Left ventricle myocardium inferior (tissue), 1 donor: Measurements from ENCODE around the gene PPFIBP2. TPM values are rescaled to one million over a fixed set of nuclear protein-coding genes. Genes with fewer than 3 reads are reported as not detected.

Experiments
- DNase-seq: peaks from one replicate; pipeline ENCODE4 v3.0.0-alpha.2; 2020
- H3K27ac ChIP-seq: fragments of 200-600 bp; replicated peaks from 2 replicates; pipeline ENCODE4 v1.8.0; 2021
- H3K27me3 ChIP-seq: fragments of 200-600 bp; 2 replicates; pipeline ENCODE4 v1.8.0; 2021; ENCODE audit warnings: low read depth
- H3K36me3 ChIP-seq: fragments of 200-600 bp; 2 replicates; pipeline ENCODE4 v1.8.0; 2021
- H3K4me1 ChIP-seq: fragments of 200-600 bp; 2 replicates; pipeline ENCODE4 v1.8.0; 2021
- H3K4me3 ChIP-seq: fragments of 200-600 bp; 2 replicates; pipeline ENCODE4 v1.8.0; 2021; ENCODE audit warnings: mild to moderate bottlenecking, moderate library complexity
- H3K9me3 ChIP-seq: fragments of 200-600 bp; replicated peaks from 2 replicates; pipeline ENCODE4 v1.8.0; 2021
- intact Hi-C: fragments of 100-400 bp; cut with micrococcal nuclease; formaldehyde crosslinking; loops from one replicate; pipeline ENCODE4 v1.11.0; 2022
- total RNA-seq: library from RNA; stranded (reverse); fragmentation: NEBNext Ultra II Directional; extraction: Animal tissue kit (Norgen Biotek cat#: 25700); gene quantifications from one replicate; pipeline ENCODE4 v1.2.1, GENCODE V29; 2021
- TF ChIP-seq, protein P1 (sequence below): fragments of 200-600 bp; IDR thresholded peaks from 2 replicates; pipeline ENCODE4 v1.8.0; 2021; ENCODE audit warnings: antibody characterized with exemption, mild to moderate bottlenecking, borderline replicate concordance
- donor health status: DM: no; HTN: yes; CAD: no; lungs with severe emphysema.

PPFIBP2 gene
- total RNA-seq, 1 donor from 2014 or later: 19.2 TPM

DNA sequence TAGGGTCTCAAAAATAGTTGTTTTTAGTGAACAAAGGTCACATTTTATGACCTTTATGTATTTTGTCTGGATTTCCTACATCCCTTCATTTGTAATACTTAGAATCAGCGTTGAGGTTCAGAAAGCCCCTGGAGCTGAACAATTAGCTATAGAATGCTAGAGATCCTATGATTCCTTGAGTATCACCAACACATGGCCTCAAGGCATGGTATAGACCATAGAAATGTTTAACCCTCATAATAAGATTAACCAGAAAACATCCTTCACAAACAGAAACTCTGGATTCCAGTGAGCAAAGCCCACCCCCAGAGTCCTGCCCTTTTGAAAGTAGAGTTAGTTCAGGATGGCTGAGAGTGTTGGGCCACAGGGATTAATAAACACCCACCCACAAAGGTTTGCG is 82.2 kb downstream of the PPFIBP2 start:
- no peak overlapping the region for H3K27ac ChIP-seq
- H3K27me3 ChIP-seq: no peaks in the 10 kb centered on the region
- DNase-seq: no peak

DNA sequence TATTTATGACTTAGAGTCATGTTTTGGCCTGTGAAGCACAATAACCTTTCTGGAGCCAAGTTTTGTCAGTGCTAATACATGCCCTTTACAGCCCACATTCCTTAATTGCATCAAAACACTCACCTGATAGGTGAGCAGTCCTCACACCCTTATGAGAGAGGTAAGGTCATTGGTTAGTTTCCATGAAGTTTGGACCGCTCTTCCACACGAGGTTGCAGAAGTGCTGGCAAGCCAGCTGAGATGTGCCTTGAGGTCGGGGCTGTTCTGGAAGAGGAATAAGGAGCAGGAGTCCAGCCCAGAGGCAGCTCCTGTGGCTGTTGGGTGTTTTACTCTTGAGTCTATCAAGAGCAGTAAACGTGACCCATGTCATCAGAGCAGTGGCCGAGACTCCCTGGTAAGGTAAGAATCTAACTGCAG is 83.2 kb downstream of the PPFIBP2 start:
- Histone ChIP-seq H3K36me3 (peaks cover 15% of the 10 kb centered on the region), H3K4me1 (peaks cover 13% of the 10 kb centered on the region), H3K27me3 (no peaks in the 10 kb centered on the region), H3K4me3 (no peak overlapping the region), H3K9me3 (no peaks in the 10 kb centered on the region), H3K27ac (no peak overlapping the region)
- no peak for DNase-seq
- TF ChIP-seq, protein P1, sequence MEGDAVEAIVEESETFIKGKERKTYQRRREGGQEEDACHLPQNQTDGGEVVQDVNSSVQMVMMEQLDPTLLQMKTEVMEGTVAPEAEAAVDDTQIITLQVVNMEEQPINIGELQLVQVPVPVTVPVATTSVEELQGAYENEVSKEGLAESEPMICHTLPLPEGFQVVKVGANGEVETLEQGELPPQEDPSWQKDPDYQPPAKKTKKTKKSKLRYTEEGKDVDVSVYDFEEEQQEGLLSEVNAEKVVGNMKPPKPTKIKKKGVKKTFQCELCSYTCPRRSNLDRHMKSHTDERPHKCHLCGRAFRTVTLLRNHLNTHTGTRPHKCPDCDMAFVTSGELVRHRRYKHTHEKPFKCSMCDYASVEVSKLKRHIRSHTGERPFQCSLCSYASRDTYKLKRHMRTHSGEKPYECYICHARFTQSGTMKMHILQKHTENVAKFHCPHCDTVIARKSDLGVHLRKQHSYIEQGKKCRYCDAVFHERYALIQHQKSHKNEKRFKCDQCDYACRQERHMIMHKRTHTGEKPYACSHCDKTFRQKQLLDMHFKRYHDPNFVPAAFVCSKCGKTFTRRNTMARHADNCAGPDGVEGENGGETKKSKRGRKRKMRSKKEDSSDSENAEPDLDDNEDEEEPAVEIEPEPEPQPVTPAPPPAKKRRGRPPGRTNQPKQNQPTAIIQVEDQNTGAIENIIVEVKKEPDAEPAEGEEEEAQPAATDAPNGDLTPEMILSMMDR: no peak
- intact Hi-C loops: no loop called here

More for the DNA sequence above, 82.2 kb downstream of the PPFIBP2 start:
- TF ChIP-seq, protein P1: no peak
- Histone ChIP-seq H3K4me3 (no peak overlapping the region), H3K9me3 (no peaks in the 10 kb centered on the region), H3K36me3 (peaks cover 15% of the 10 kb centered on the region), H3K4me1 (peaks cover 22% of the 10 kb centered on the region)
- intact Hi-C loops: no loop called here

DNA sequence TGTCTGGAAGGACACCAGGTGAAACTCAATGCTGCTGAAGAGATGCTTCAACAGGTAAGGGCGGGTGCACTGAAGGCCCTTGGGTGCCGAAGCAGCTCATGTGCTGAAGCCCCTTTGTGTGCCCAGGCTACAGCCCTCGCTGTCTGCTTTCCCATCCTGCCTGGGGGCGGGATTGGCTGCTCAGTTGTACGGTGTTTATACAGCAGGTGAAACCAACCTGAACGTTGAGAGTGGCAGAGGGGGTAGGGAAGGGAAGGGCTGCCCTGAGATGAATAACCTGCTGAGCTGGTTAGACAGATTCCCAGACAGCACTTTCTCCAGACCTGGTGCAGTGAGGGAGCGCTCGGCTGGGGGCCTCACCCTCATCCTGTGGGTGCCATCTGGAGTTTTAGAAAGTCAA is 83.8 kb downstream of the PPFIBP2 start:
- intact Hi-C loops: no loop called here
- peaks cover 15% of the 10 kb centered on the region for H3K36me3 ChIP-seq
- no peak for DNase-seq
- H3K4me3 ChIP-seq: no peak overlapping the region
- no peak overlapping the region for H3K27ac ChIP-seq
- TF ChIP-seq, protein P1: no peak
- H3K4me1 ChIP-seq: peaks cover 7% of the 10 kb centered on the region
- no peaks in the 10 kb centered on the region for H3K9me3 ChIP-seq
- no peaks in the 10 kb centered on the region for H3K27me3 ChIP-seq

DNA sequence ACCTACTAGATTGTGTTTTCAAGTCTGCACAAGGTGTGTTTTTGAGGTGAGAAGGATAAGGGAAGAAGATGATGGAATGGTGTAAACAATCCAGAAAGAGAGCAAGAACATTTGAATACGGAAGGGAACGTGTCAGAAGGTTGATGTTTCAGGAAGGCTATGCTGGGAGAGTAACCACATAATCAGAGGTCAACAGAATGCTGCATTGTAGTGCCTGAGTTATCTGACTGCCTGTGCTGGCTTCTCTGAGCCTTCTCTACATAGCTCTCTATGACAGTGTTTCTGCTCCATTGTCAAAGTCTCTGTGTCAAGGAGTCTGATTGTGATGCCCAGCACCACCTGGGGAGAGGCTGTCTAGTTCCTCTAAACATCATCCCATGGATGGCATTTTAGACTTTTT is 85.4 kb downstream of the PPFIBP2 start:
- Histone ChIP-seq H3K27me3 (no peaks in the 10 kb centered on the region), H3K4me3 (no peak overlapping the region), H3K27ac (no peak overlapping the region), H3K9me3 (no peaks in the 10 kb centered on the region), H3K36me3 (peaks cover 20% of the 10 kb centered on the region), H3K4me1 (no peaks in the 10 kb centered on the region)
- DNase-seq: no peak
- intact Hi-C loops: no loop called here
- TF ChIP-seq, protein P1: no peak

DNA sequence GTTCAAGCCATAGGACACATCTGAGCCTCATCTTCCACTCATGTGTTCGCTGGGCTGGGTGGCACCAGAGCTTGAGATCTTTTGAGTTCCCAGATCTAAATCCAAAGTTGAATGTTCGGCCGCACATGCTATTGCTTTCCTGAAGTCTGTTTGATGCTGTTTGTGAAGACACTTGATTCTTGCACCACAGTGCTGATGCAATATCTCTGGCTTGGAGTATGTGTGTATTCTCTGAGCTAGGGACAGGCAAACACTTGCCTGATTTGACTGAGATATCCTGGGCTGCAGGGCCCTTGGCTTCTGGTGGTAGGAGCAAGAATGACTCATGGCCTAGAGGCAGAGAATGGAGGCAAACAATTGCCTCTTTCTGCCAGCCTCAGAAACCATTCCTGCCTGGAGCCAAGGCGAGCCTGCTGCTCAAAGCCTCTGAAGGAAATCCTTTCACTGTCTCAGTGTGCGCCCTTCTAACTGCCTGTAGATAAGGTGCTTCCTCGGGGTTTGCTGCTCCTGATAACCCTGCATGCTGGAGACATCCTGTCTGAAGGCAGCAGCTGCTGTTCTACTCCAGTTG is 86.5 kb downstream of the PPFIBP2 start:
- no peaks in the 10 kb centered on the region for H3K27me3 ChIP-seq
- H3K9me3 ChIP-seq: no peaks in the 10 kb centered on the region
- peaks cover 20% of the 10 kb centered on the region for H3K36me3 ChIP-seq
- TF ChIP-seq, protein P1: no peak
- peaks cover 7% of the 10 kb centered on the region for H3K4me1 ChIP-seq
- no peak overlapping the region for H3K27ac ChIP-seq
- H3K4me3 ChIP-seq: no peak overlapping the region
- intact Hi-C loops: no loop called here
- DNase-seq: no peak
